Astrocyte (in vitro differentiated cells and primary cell): Measurements from ENCODE around the gene WASF1. TPM values are rescaled to one million over a fixed set of nuclear protein-coding genes. Genes with fewer than 3 reads are reported as not detected.

Source experiments
- DNase-seq: peaks from one replicate; pipeline ENCODE4 v3.0.0-alpha.2; 2010; ENCODE audit warnings: low read depth
- FAIRE-seq: peaks from 2 replicates; lab custom pipeline; 2011; peaks lifted over from hg19 to GRCh38; lab: Jason Lieb, UNC
- H2AFZ ChIP-seq: 2 replicates; pipeline ENCODE4 v1.6.0; 2012; ENCODE audit warnings: low read depth, low read length, inconsistent platforms
- H3K27ac ChIP-seq: 2 replicates; pipeline ENCODE4 v1.5.1; 2011; ENCODE audit warnings: low read depth, low read length, inconsistent platforms
- H3K27me3 ChIP-seq: 2 replicates; pipeline ENCODE4 v1.6.0; 2011; ENCODE audit warnings: low read length, inconsistent platforms; ENCODE audit not compliant: insufficient read depth
- H3K36me3 ChIP-seq: 2 replicates; pipeline ENCODE4 v1.5.1; 2011; ENCODE audit warnings: low read length, inconsistent platforms; ENCODE audit not compliant: insufficient read depth
- H3K4me1 ChIP-seq: 2 replicates; pipeline ENCODE4 v1.5.1; 2011; ENCODE audit warnings: low read length, inconsistent platforms; ENCODE audit not compliant: insufficient read depth
- H3K4me2 ChIP-seq: 2 replicates; pipeline ENCODE4 v1.6.0; 2012; ENCODE audit warnings: low read length, inconsistent platforms
- H3K4me3 ChIP-seq: 2 replicates; pipeline ENCODE4 v1.5.1; 2011; ENCODE audit warnings: low read depth, mild to moderate bottlenecking, low read length, inconsistent platforms; ENCODE audit not compliant: insufficient read depth
- H3K79me2 ChIP-seq: 2 replicates; pipeline ENCODE4 v1.6.0; 2012; ENCODE audit warnings: mild to moderate bottlenecking, low read length, inconsistent platforms; ENCODE audit not compliant: insufficient read depth
- H3K9ac ChIP-seq: 2 replicates; pipeline ENCODE4 v1.6.0; 2012; ENCODE audit warnings: mild to moderate bottlenecking, low read length, inconsistent platforms
- H3K9me3 ChIP-seq: 2 replicates; pipeline ENCODE4 v1.5.1; 2012; ENCODE audit warnings: low read depth, mild to moderate bottlenecking, low read length, inconsistent platforms; ENCODE audit not compliant: insufficient read depth
- H4K20me1 ChIP-seq: 2 replicates; pipeline ENCODE4 v1.6.0; 2012; ENCODE audit warnings: low read length, inconsistent platforms; ENCODE audit not compliant: insufficient read depth
- H3K27ac Mint-ChIP-seq: one replicate; pipeline ENCODE4 v1.8.0; 2021; ENCODE audit warnings: mild to moderate bottlenecking, mixed read lengths; ENCODE audit not compliant: unreplicated experiment
- H3K27me3 Mint-ChIP-seq: one replicate; pipeline ENCODE4 v1.8.0; 2021; ENCODE audit warnings: low read depth, mixed read lengths; ENCODE audit not compliant: unreplicated experiment
- H3K36me3 Mint-ChIP-seq: one replicate; pipeline ENCODE4 v1.8.0; 2021; ENCODE audit warnings: low read depth, mixed read lengths; ENCODE audit not compliant: unreplicated experiment
- H3K4me1 Mint-ChIP-seq: one replicate; pipeline ENCODE4 v1.8.0; 2021; ENCODE audit warnings: low read depth, mixed read lengths; ENCODE audit not compliant: unreplicated experiment
- H3K4me3 Mint-ChIP-seq: one replicate; pipeline ENCODE4 v1.8.0; 2021; ENCODE audit warnings: mild to moderate bottlenecking, moderate library complexity, mixed read lengths; ENCODE audit not compliant: unreplicated experiment
- H3K9me3 Mint-ChIP-seq: one replicate; pipeline ENCODE4 v1.8.0; 2021; ENCODE audit warnings: mild to moderate bottlenecking, mixed read lengths; ENCODE audit not compliant: unreplicated experiment
- CTCF ChIP-seq: IDR thresholded peaks from 2 replicates; pipeline ENCODE4 v1.5.1; 2011; ENCODE audit warnings: low read depth, mild to moderate bottlenecking, inconsistent platforms, low read length, moderate library complexity; ENCODE audit not compliant: insufficient read depth
- EZH2 ChIP-seq: IDR thresholded peaks from 2 replicates; pipeline ENCODE4 v1.6.1; 2012; ENCODE audit warnings: mild to moderate bottlenecking, low read length, inconsistent platforms; ENCODE audit not compliant: insufficient read depth
- total RNA-seq: library from RNA; stranded (reverse); gene quantifications from 2 replicates; pipeline ENCODE4 v1.2.1, GENCODE V29; 2021

WASF1 gene
- total RNA-seq, 1 donor from 2014 or later: 29.3 TPM

GRCh38 chr6:110185879-110186278 lies 6.4 kb upstream of the WASF1 start:
- no peak overlapping the region for H3K4me3 ChIP-seq
- TF ChIP-seq CTCF (no peak), EZH2 (no peak)
- H3K9ac ChIP-seq: no peak overlapping the region
- peaks cover 7% of the 10 kb centered on the region for H3K4me1 Mint-ChIP-seq
- H3K36me3 Mint-ChIP-seq: no peaks in the 10 kb centered on the region
- H3K9me3 Mint-ChIP-seq: no peaks in the 10 kb centered on the region
- no peaks in the 10 kb centered on the region for H3K27me3 Mint-ChIP-seq
- H4K20me1 ChIP-seq: peaks cover 68% of the 10 kb centered on the region
- no peak overlapping the region for H3K27ac ChIP-seq
- H3K27me3 ChIP-seq: no peaks in the 10 kb centered on the region
- H2AFZ ChIP-seq: no peak overlapping the region
- H3K4me1 ChIP-seq: peaks cover 9% of the 10 kb centered on the region
- H3K4me3 Mint-ChIP-seq: no peak overlapping the region
- peaks cover 98% of the 10 kb centered on the region for H3K79me2 ChIP-seq
- no peak overlapping the region for H3K4me2 ChIP-seq
- DNase-seq (no peak), FAIRE-seq (no peak)
- no peak overlapping the region for H3K27ac Mint-ChIP-seq
- H3K9me3 ChIP-seq: no peaks in the 10 kb centered on the region
- H3K36me3 ChIP-seq: no peaks in the 10 kb centered on the region

- H4K20me1 ChIP-seq: peaks cover 49% of the 10 kb centered on the region
- H3K27me3 ChIP-seq: no peaks in the 10 kb centered on the region
- H3K9me3 Mint-ChIP-seq: no peaks in the 10 kb centered on the region
- TF ChIP-seq EZH2: no peak
- no peak for TF ChIP-seq CTCF
- no peaks in the 10 kb centered on the region for H3K36me3 ChIP-seq
- H2AFZ ChIP-seq: no peak overlapping the region
- H3K4me1 ChIP-seq: peaks cover 11% of the 10 kb centered on the region
- H3K36me3 Mint-ChIP-seq: no peaks in the 10 kb centered on the region
- DNase-seq: no peak
- H3K27me3 Mint-ChIP-seq: no peaks in the 10 kb centered on the region
- no peak for FAIRE-seq
- H3K27ac Mint-ChIP-seq: no peak overlapping the region
- no peaks in the 10 kb centered on the region for H3K9me3 ChIP-seq
- no peak overlapping the region for H3K4me3 Mint-ChIP-seq
- no peak overlapping the region for H3K9ac ChIP-seq
- H3K4me2 ChIP-seq: no peak overlapping the region
- H3K4me1 Mint-ChIP-seq: peaks cover 3% of the 10 kb centered on the region
- H3K4me3 ChIP-seq: no peak overlapping the region
- no peak overlapping the region for H3K27ac ChIP-seq
- H3K79me2 ChIP-seq: peaks cover 83% of the 10 kb centered on the region
Observed at GRCh38 chr6:110183292-110183885, 3.9 kb upstream of the WASF1 start.
